Uterus (tissue), 4 donors: Measurements from ENCODE around the gene ERVK3-1. TPM values are rescaled to one million over a fixed set of nuclear protein-coding genes. Genes with fewer than 3 reads are reported as not detected.

Experiments used
- DNase-seq, 2 donors: peaks; one replicate each; pipeline ENCODE4 v3.0.0-alpha.2; 2019 to 2020
- H3K27ac ChIP-seq, 2 donors: fragments of 200-600 bp; sonication (generic); 1 replicate in 1 of 2; 2 replicates in 1 of 2; pipeline ENCODE4 v1.5.1; 2016 to 2018
- H3K27me3 ChIP-seq, 2 donors: fragments of 200-600 bp; sonication (generic); one replicate each; pipeline ENCODE4 v1.5.1; 2018 to 2019; ENCODE audit warnings: control low read depth in 1 of 2
- H3K36me3 ChIP-seq, 2 donors: fragments of 200-600 bp; sonication (generic); one replicate each; pipeline ENCODE4 v1.5.1; 2019; ENCODE audit warnings: control low read depth in 1 of 2
- H3K4me1 ChIP-seq, 2 donors: fragments of 200-600 bp; sonication (generic); one replicate each; pipeline ENCODE4 v1.5.1; 2018 to 2019; ENCODE audit warnings: control low read depth in 1 of 2
- H3K4me3 ChIP-seq, 2 donors: fragments of 200-600 bp; sonication (generic); 1 replicate in 1 of 2; 2 replicates in 1 of 2; pipeline ENCODE4 v1.5.1; 2018 to 2019; ENCODE audit warnings: mild to moderate bottlenecking in 1 of 2
- H3K9me3 ChIP-seq, 2 donors: fragments of 200-600 bp; sonication (generic); one replicate each; pipeline ENCODE4 v1.5.1; 2019; ENCODE audit warnings: control low read depth in 1 of 2
- POLR2A ChIP-seq, 2 donors: fragments of 450-650 bp; IDR thresholded peaks; one replicate each; pipeline ENCODE4 v1.6.1; 2016; ENCODE audit warnings: antibody characterized with exemption in 2 of 2, mild to moderate bottlenecking in 1 of 2, moderate library complexity in 1 of 2
- intact Hi-C: fragments of 100-400 bp; cut with DNase I; formaldehyde crosslinking; loops from one replicate; pipeline ENCODE4 v1.15.1; 2023; ENCODE audit warnings: low total_unique reads
- total RNA-seq, 4 donors: library from RNA; depleted of rRNA in 3 of 4; stranded (reverse); fragments of >200 nt in 3 of 4; gene quantifications; one replicate each; pipeline versions ENCODE4 v1.1.0 to v1.2.4, GENCODE V29; 2014 to 2023
- TF ChIP-seq, protein P1 (sequence below), 4 experiments: fragments of 200-600 bp in 2 of 4; fragments of 450-650 bp in 2 of 4; sonication (generic) in 2 of 4; IDR thresholded peaks; one replicate each; pipeline ENCODE4 v1.5.1; 2016 to 2019; ENCODE audit warnings: antibody characterized with exemption in 4 of 4, mild to moderate bottlenecking in 2 of 4, moderate library complexity in 1 of 4
- donor health status: DM: yes; HTN: yes; CAD: no.

Gene ERVK3-1
- total RNA-seq, 4 donors from 2014 or later: 27.1 to 62.1 (median 39.2) TPM

DNA sequence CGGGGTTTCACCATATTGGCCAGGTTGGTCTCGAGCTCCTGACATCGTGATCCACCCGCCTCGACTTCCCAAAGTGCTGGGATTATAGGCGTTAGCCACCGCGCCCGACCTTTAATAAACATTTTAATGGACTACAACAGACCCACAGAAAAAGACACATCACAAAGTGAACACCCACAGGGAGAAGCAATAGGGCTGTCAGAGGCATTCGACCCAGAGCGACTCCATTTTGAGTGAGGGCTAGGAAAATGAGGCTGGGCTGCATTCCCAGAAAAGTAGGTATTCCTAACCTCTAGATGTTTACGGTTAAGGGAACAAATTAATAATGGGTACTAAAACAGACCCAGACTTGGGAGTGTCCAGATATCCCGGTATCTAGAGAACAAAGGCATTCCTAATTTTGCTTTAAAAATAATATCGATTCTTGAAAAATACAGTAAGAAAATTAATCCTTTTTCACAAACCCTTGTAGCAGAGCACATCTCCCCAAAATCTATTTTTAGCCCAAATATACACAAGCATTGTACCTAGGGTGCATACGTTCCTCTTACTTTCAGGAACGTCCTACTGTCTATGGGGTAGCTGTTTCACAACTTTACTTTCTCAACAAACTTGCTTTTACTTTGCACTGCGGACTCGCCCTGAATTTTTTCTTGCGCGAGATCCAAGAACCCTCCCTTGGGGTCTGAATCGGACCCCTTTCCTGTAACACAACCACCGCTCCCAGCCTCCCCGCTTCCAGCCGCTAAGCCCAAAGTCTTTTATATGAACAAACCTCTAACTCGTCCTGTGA, 27.2 kb upstream of the ERVK3-1 start:
- Histone ChIP-seq H3K36me3 (no peaks in the 10 kb centered on the region), H3K27ac (peak overlapping the region; percentile 81 to 87), H3K4me1 (no peaks in the 10 kb centered on the region), H3K9me3 (peaks cover 0 to 18% of the 10 kb centered on the region in 2 donors), H3K4me3 (peak overlapping the region; percentile 84 to 91), H3K27me3 (no peaks in the 10 kb centered on the region)
- intact Hi-C loops: no loop called here
- DNase-seq: no peak
- TF ChIP-seq POLR2A (IDR thresholded peaks at IDR 0.05): no peak
- TF ChIP-seq, protein P1, sequence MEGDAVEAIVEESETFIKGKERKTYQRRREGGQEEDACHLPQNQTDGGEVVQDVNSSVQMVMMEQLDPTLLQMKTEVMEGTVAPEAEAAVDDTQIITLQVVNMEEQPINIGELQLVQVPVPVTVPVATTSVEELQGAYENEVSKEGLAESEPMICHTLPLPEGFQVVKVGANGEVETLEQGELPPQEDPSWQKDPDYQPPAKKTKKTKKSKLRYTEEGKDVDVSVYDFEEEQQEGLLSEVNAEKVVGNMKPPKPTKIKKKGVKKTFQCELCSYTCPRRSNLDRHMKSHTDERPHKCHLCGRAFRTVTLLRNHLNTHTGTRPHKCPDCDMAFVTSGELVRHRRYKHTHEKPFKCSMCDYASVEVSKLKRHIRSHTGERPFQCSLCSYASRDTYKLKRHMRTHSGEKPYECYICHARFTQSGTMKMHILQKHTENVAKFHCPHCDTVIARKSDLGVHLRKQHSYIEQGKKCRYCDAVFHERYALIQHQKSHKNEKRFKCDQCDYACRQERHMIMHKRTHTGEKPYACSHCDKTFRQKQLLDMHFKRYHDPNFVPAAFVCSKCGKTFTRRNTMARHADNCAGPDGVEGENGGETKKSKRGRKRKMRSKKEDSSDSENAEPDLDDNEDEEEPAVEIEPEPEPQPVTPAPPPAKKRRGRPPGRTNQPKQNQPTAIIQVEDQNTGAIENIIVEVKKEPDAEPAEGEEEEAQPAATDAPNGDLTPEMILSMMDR (IDR thresholded peaks at IDR 0.05): no peak

GRCh38 chr19:58278541-58279041, 26.6 kb upstream of the ERVK3-1 start, which contains the start of gene ZNF8:
TSS of gene ZNF8 (plus strand) at chr19:58278955. CDS start at chr19:58279082, 127 bp downstream.
- no peaks in the 10 kb centered on the region for H3K4me1 ChIP-seq
- TF ChIP-seq, protein P1 (IDR thresholded peaks at IDR 0.05): peak in 3 of 4 experiments; percentile 12 to 32 (median 27)
- TF ChIP-seq POLR2A (IDR thresholded peaks at IDR 0.05): peak; percentile 25 to 70
- intact Hi-C loops: no loop called here
- H3K4me3 ChIP-seq: peak within 1 kb of the TSS; percentile 84 to 91
- H3K9me3 ChIP-seq: peaks cover 0 to 16% of the 10 kb centered on the region in 2 donors
- no peaks in the 10 kb centered on the region for H3K27me3 ChIP-seq
- DNase-seq: peak; percentile 96 to 98
- H3K36me3 ChIP-seq: no peaks in the 10 kb centered on the region
- peak within 1 kb of the TSS; percentile 81 to 87 for H3K27ac ChIP-seq

DNA sequence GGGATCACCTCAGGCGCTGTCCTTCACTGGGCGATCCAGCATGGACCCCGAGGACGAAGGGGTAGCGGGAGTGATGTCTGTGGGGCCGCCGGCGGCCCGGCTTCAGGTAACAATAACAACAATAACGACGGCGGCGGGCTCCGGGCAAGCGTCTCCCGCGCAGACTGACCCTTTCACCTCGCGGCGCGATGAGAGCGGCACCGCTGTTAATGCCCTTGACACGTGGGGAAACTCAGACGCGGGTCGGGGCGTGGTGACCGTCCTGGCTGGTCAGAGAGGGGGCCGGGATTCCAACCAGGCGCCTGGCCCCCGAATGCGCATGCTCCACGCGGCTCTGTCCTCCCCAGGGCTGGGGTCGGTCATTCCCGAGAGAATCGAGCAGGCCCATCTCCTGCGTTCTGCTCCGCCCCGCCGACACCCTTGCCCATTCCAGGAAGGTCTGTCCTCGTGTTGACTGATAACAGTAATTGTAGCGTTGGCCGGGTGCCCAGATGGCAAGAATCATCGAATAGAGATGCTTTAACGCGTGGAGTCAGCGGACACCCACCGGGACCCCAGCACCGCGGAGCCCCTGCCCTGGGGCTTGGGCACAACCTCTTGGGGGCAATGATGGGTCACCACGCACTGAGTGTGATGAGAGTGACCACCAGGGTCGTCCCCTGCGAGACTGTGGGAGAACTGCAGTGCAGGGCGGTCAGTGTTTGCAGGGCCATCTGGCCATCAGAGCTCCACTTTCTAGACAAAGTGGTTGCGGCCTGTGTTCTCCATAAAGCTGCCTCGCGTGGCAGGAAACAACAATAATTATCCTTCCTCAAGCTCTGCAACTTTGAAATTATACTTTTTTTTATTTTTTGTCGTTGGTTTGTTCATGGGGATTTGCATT, 25.9 kb upstream of the ERVK3-1 start:
- H3K27ac ChIP-seq: peak overlapping the region; percentile 81 to 87
- H3K4me1 ChIP-seq: no peaks in the 10 kb centered on the region
- H3K4me3 ChIP-seq: peak overlapping the region; percentile 84 to 91
- intact Hi-C loops: no loop called here
- H3K9me3 ChIP-seq: peaks cover 0 to 10% of the 10 kb centered on the region in 2 donors
- no peak for TF ChIP-seq POLR2A (IDR thresholded peaks at IDR 0.05)
- TF ChIP-seq, protein P1 (IDR thresholded peaks at IDR 0.05): no peak
- no peaks in the 10 kb centered on the region for H3K27me3 ChIP-seq
- DNase-seq: peak; percentile 66 to 73
- H3K36me3 ChIP-seq: no peaks in the 10 kb centered on the region

- H3K4me3 ChIP-seq: peak overlapping the region; percentile 84 to 91
- no peaks in the 10 kb centered on the region for H3K36me3 ChIP-seq
- H3K4me1 ChIP-seq: no peaks in the 10 kb centered on the region
- DNase-seq: no peak
- H3K9me3 ChIP-seq: peaks cover 0 to 4% of the 10 kb centered on the region in 2 donors
- no peaks in the 10 kb centered on the region for H3K27me3 ChIP-seq
- TF ChIP-seq, protein P1 (IDR thresholded peaks at IDR 0.05): no peak
- no peak for TF ChIP-seq POLR2A (IDR thresholded peaks at IDR 0.05)
- intact Hi-C loops: no loop called here
- H3K27ac ChIP-seq: no peak overlapping the region
These were observed 25.3 kb upstream of the ERVK3-1 start for GRCh38 chr19:58279925-58280316.
